OCI-LY3 (cell line): ENCODE results near the gene ATXN7.

Experiments used
- CTCF ChIP-seq: fragments of 200-600, 300-600 bp; sonication (generic); IDR thresholded peaks from 2 replicates; pipeline ENCODE4 v1.5.1; 2014; ENCODE audit warnings: antibody characterized with exemption, low read length, low read depth
- EZH2phosphoT487 ChIP-seq: fragments of 200-600 bp; shearing (Covaris generic); IDR thresholded peaks from 2 replicates; pipeline ENCODE4 v1.6.1; 2018; ENCODE audit warnings: antibody characterized with exemption, mixed run types, low read depth

- TF ChIP-seq CTCF (no peak), EZH2phosphoT487 (no peak)
Measured at GRCh38 chr3:64002233-64002632, 138.6 kb downstream of the ATXN7 start.
